Neutrophil (primary cell): ENCODE results near the gene NFATC2.
"Not testable (repeated sequence)": the region's sequence is repeated elsewhere in the genome, so short reads cannot be mapped to it uniquely, and the experiment has no call there.

Experiments used
- H3K27ac ChIP-seq: fragments of 200-600 bp; sonication (generic); 2 replicates; pipeline ENCODE4 v1.5.1; 2016; ENCODE audit warnings: mild to moderate bottlenecking, moderate library complexity
- H3K27me3 ChIP-seq: fragments of 200-600 bp; sonication (generic); 2 replicates; pipeline ENCODE4 v1.6.0; 2016; ENCODE audit warnings: mild to moderate bottlenecking
- H3K36me3 ChIP-seq: fragments of 200-600 bp; sonication (generic); 2 replicates; pipeline ENCODE4 v1.5.1; 2017
- H3K4me1 ChIP-seq, 2 experiments: fragments of 200-600 bp in 1 of 2; sonication (generic) in 1 of 2; 1 replicate in 1 of 2; 2 replicates in 1 of 2; pipeline versions ENCODE4 v1.5.1 to v1.6.1; 2013 to 2016; ENCODE audit warnings: low read depth in 1 of 2, low read length in 1 of 2, mild to moderate bottlenecking in 1 of 2, moderate library complexity in 1 of 2; ENCODE audit not compliant: control insufficient read depth in 1 of 2, insufficient read depth in 1 of 2
- H3K4me3 ChIP-seq, 2 experiments: fragments of 200-600 bp in 1 of 2; sonication (generic) in 1 of 2; 1 replicate in 1 of 2; 2 replicates in 1 of 2; pipeline ENCODE4 v1.5.1; 2013 to 2016; ENCODE audit warnings: low read depth in 1 of 2, low read length in 1 of 2, mild to moderate bottlenecking in 1 of 2, moderate library complexity in 1 of 2
- H3K9me3 ChIP-seq: fragments of 200-600 bp; sonication (generic); 2 replicates; pipeline ENCODE4 v1.5.1; 2016
- TF ChIP-seq, protein P1 (sequence below): fragments of 200-600 bp; sonication (generic); IDR thresholded peaks from 2 replicates; pipeline ENCODE4 v1.5.1; 2016; ENCODE audit warnings: antibody characterized with exemption

NFATC2 gene

GRCh38 chr20:51463998-51464397 is 78.5 kb downstream of the NFATC2 start:
- TF ChIP-seq, protein P1, sequence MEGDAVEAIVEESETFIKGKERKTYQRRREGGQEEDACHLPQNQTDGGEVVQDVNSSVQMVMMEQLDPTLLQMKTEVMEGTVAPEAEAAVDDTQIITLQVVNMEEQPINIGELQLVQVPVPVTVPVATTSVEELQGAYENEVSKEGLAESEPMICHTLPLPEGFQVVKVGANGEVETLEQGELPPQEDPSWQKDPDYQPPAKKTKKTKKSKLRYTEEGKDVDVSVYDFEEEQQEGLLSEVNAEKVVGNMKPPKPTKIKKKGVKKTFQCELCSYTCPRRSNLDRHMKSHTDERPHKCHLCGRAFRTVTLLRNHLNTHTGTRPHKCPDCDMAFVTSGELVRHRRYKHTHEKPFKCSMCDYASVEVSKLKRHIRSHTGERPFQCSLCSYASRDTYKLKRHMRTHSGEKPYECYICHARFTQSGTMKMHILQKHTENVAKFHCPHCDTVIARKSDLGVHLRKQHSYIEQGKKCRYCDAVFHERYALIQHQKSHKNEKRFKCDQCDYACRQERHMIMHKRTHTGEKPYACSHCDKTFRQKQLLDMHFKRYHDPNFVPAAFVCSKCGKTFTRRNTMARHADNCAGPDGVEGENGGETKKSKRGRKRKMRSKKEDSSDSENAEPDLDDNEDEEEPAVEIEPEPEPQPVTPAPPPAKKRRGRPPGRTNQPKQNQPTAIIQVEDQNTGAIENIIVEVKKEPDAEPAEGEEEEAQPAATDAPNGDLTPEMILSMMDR: no peak
- Histone ChIP-seq H3K4me1 (no peaks in the 10 kb centered on the region), H3K36me3 (no peaks in the 10 kb centered on the region), H3K27ac (no peak overlapping the region), H3K4me3 (no peak overlapping the region), H3K27me3 (no peaks in the 10 kb centered on the region), H3K9me3 (no peaks in the 10 kb centered on the region)

- Histone ChIP-seq H3K36me3 (no peaks in the 10 kb centered on the region), H3K27me3 (no peaks in the 10 kb centered on the region), H3K27ac (no peak overlapping the region), H3K4me3 (no peak overlapping the region), H3K4me1 (no peaks in the 10 kb centered on the region), H3K9me3 (no peaks in the 10 kb centered on the region)
- TF ChIP-seq, protein P1: no peak
Observed at GRCh38 chr20:51463560-51463959, 79.0 kb downstream of the NFATC2 start.

- Histone ChIP-seq H3K9me3 (no peaks in the 10 kb centered on the region), H3K27ac (no peak overlapping the region), H3K36me3 (no peaks in the 10 kb centered on the region), H3K4me1 (no peaks in the 10 kb centered on the region), H3K4me3 (no peak overlapping the region), H3K27me3 (no peaks in the 10 kb centered on the region)
- TF ChIP-seq, protein P1: no peak
Observed at GRCh38 chr20:51462566-51463276, 79.8 kb downstream of the NFATC2 start.

GRCh38 chr20:51461846-51462245 is 80.7 kb downstream of the NFATC2 start:
- H3K27ac ChIP-seq, H3K4me1 ChIP-seq, H3K4me3 ChIP-seq, H3K27me3 ChIP-seq, H3K9me3 ChIP-seq, H3K36me3 ChIP-seq: not testable (repeated sequence)

- H3K27ac ChIP-seq: no peak overlapping the region
- H3K4me1 ChIP-seq: no peaks in the 10 kb centered on the region
- H3K27me3 ChIP-seq: no peaks in the 10 kb centered on the region
- no peaks in the 10 kb centered on the region for H3K9me3 ChIP-seq
- TF ChIP-seq, protein P1: no peak
- H3K36me3 ChIP-seq: no peaks in the 10 kb centered on the region
- H3K4me3 ChIP-seq: no peak overlapping the region
Observed at GRCh38 chr20:51461306-51461705, 81.2 kb downstream of the NFATC2 start.

GRCh38 chr20:51460569-51461265 is 81.8 kb downstream of the NFATC2 start:
- Histone ChIP-seq H3K36me3 (no peaks in the 10 kb centered on the region), H3K27ac (no peak overlapping the region), H3K9me3 (no peaks in the 10 kb centered on the region), H3K27me3 (no peaks in the 10 kb centered on the region), H3K4me1 (no peaks in the 10 kb centered on the region), H3K4me3 (no peak overlapping the region)
- TF ChIP-seq, protein P1: no peak
